Naive thymus-derived CD4-positive, alpha-beta T cell (primary cell): ENCODE data around the gene TCOF1. TPM values are rescaled to one million over a fixed set of nuclear protein-coding genes. Genes with fewer than 3 reads are reported as not detected.
A peak's percentile ranks its signal among the peaks of the same experiment; 100 is the strongest.

ENCODE experiments used
- ATAC-seq: fragments of 150-1000 bp; cut with Tn5 transposase; 2 replicates; pipeline ENCODE4 v1.10.0; 2021; ENCODE audit warnings: mild to moderate bottlenecking, moderate library complexity
- CTCF ChIA-PET: fragments of 350-600 bp; sonication (Branson Sonifier 250); formaldehyde crosslinking; loops from one replicate; lab custom pipeline; 2021; ENCODE audit warnings: antibody characterized with exemption; lab: Charles Lee
- POLR2A ChIA-PET: fragments of 350-600 bp; sonication (Branson Sonifier 250); formaldehyde crosslinking; loops from one replicate; lab custom pipeline; 2021; ENCODE audit warnings: antibody characterized with exemption, inconsistent platforms; lab: Charles Lee
- DNase-seq, 9 donors: peaks; one replicate each; pipeline versions ENCODE4 v3.0.0 to v3.0.0-alpha.2; 2020 to 2022; ENCODE audit warnings: mixed read lengths in 1 of 9
- H3K27ac ChIP-seq: one replicate; pipeline ENCODE4 v1.7.0; 2013; ENCODE audit warnings: mild to moderate bottlenecking, low read depth, low read length, moderate library complexity
- H3K27me3 ChIP-seq, 2 donors: one replicate each; pipeline ENCODE4 v1.7.0; 2013; ENCODE audit warnings: low read length in 2 of 2, mild to moderate bottlenecking in 2 of 2, moderate library complexity in 2 of 2; ENCODE audit not compliant: control insufficient read depth in 2 of 2, insufficient read depth in 2 of 2
- H3K36me3 ChIP-seq, 3 experiments: 1 replicate in 2 of 3; 2 replicates in 1 of 3; pipeline ENCODE4 v1.7.0; 2013; ENCODE audit warnings: low read length in 3 of 3, mild to moderate bottlenecking in 3 of 3, moderate library complexity in 1 of 3; ENCODE audit not compliant: insufficient read depth in 3 of 3, control insufficient read depth in 2 of 3
- H3K4me1 ChIP-seq, 2 donors: one replicate each; pipeline ENCODE4 v1.7.0; 2013; ENCODE audit warnings: low read length in 2 of 2, mild to moderate bottlenecking in 2 of 2, moderate library complexity in 1 of 2; ENCODE audit not compliant: control insufficient read depth in 2 of 2, insufficient read depth in 2 of 2
- H3K4me3 ChIP-seq: 2 replicates; pipeline ENCODE4 v1.7.0; 2013; ENCODE audit warnings: mild to moderate bottlenecking, low read length
- H3K9me3 ChIP-seq, 3 experiments: 1 replicate in 2 of 3; 2 replicates in 1 of 3; pipeline ENCODE4 v1.7.0; 2013; ENCODE audit warnings: low read length in 3 of 3; ENCODE audit not compliant: control insufficient read depth in 2 of 3
- H3K27ac Mint-ChIP-seq, 9 donors: one replicate each; pipeline ENCODE4 v1.8.0; 2020 to 2022; ENCODE audit warnings: mixed read lengths in 9 of 9, mild to moderate bottlenecking in 8 of 9, moderate library complexity in 5 of 9, inconsistent platforms in 2 of 9
- H3K27me3 Mint-ChIP-seq, 5 donors: one replicate each; pipeline ENCODE4 v1.8.0; 2021 to 2022; ENCODE audit warnings: mixed read lengths in 5 of 5, mild to moderate bottlenecking in 1 of 5
- H3K36me3 Mint-ChIP-seq, 5 donors: one replicate each; pipeline ENCODE4 v1.8.0; 2020 to 2022; ENCODE audit warnings: mixed read lengths in 5 of 5, mild to moderate bottlenecking in 3 of 5, inconsistent platforms in 1 of 5
- H3K4me1 Mint-ChIP-seq, 7 donors: one replicate each; pipeline ENCODE4 v1.8.0; 2020 to 2022; ENCODE audit warnings: mixed read lengths in 7 of 7, mild to moderate bottlenecking in 3 of 7, inconsistent platforms in 1 of 7
- H3K4me3 Mint-ChIP-seq, 10 donors: one replicate each; pipeline ENCODE4 v1.8.0; 2020 to 2022; ENCODE audit warnings: mild to moderate bottlenecking in 10 of 10, mixed read lengths in 10 of 10, moderate library complexity in 6 of 10, inconsistent platforms in 2 of 10
- H3K9me3 Mint-ChIP-seq, 11 donors: one replicate each; pipeline ENCODE4 v1.8.0; 2020 to 2022; ENCODE audit warnings: mixed read lengths in 11 of 11, mild to moderate bottlenecking in 4 of 11, inconsistent platforms in 1 of 11, moderate library complexity in 1 of 11
- intact Hi-C, 2 donors: fragments of 100-400 bp; cut with micrococcal nuclease; formaldehyde crosslinking; loops; one replicate each; pipeline ENCODE4 v1.15.1; 2023
- polyA plus RNA-seq, 2 donors: library from polyadenylated mRNA; unstranded; fragments of 300-500 nt; fragmentation: Illumina TruSeq; gene quantifications; one replicate each; pipeline ENCODE4 v1.2.3, GENCODE V29; 2021
- total RNA-seq, 6 experiments: library from RNA in 5 of 6; stranded (reverse) in 5 of 6; gene quantifications; 1 replicate in 5 of 6; 2 replicates in 1 of 6; pipeline ENCODE4 v1.2.3 and lab custom pipeline; 2021 to 2026

TCOF1 gene
- total and polyA plus RNA-seq, 7 experiments from 2014 or later = 3.9 to 60.0 (median 50.3) TPM

GRCh38 chr5:150446583-150446982, 89.1 kb downstream of the TCOF1 start:
- Histone ChIP-seq H3K36me3 (peaks cover 31 to 58% (median 37%) of the 10 kb centered on the region in 3 experiments), H3K9me3 (no peaks in the 10 kb centered on the region), H3K27ac (peak overlapping the region; percentile 100), H3K4me1 (peaks cover 18 to 23% of the 10 kb centered on the region in 2 donors), H3K27me3 (no peaks in the 10 kb centered on the region), H3K4me3 (no peak overlapping the region)
- H3K4me3 Mint-ChIP-seq = peak overlapping the region in 3 of 10 donors; percentile 24 to 92 (median 46)
- POLR2A ChIA-PET = interaction anchor here (0.6 to 1.0 kb wide), 2 partner anchors 34 to 344 kb away, joined by 5 to 6 read pairs; partner anchors contain the start of gene CD74
- H3K9me3 Mint-ChIP-seq = no peaks in the 10 kb centered on the region
- H3K27me3 Mint-ChIP-seq = no peaks in the 10 kb centered on the region
- H3K36me3 Mint-ChIP-seq = peaks cover 6 to 50% (median 38%) of the 10 kb centered on the region in 5 donors
- ATAC-seq (no peak), DNase-seq (no peak)
- intact Hi-C loops = loop anchor here in 1 of 2 donors (10.0 kb wide), 1 partner anchor 892 kb away; the partner anchor contains the start of gene CSNK1A1
- H3K4me1 Mint-ChIP-seq = peaks cover 21 to 49% (median 37%) of the 10 kb centered on the region in 7 donors
- H3K27ac Mint-ChIP-seq = peak overlapping the region in 6 of 9 donors; percentile 13 to 100 (median 69)
- CTCF ChIA-PET = interaction anchor here (1.1 kb wide), 1 partner anchor 33 kb away, joined by 4 read pairs; the partner anchor contains the start of gene CD74

- ATAC-seq = no peak
- POLR2A ChIA-PET = interaction anchor here (1.0 kb wide), 1 partner anchor 34 kb away, joined by 5 read pairs; the partner anchor contains the start of gene CD74
- peaks cover 6 to 50% (median 37%) of the 10 kb centered on the region in 5 donors for H3K36me3 Mint-ChIP-seq
These were observed 89.7 kb downstream of the TCOF1 start for GRCh38 chr5:150447188-150447587.

DNA sequence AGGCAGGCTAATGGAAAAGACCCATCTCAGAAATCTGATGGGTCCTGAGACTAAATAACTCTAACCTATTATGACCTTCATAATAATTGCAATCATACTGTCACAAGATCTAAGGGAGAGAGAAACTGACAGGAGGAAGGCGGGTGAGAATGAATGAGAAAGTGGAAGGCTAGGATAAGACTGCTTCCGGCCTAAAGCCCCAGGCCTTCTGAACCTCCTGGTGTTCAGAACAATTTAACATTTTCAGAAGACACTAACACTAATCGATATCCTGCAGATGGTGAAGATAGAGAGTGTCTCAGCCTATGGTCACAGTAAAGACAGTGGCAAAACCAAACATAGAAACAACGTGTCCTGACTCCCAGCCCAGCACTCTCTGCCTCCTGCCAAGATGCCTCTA, 90.8 kb downstream of the TCOF1 start:
- intact Hi-C loops = loop anchor here in 1 of 2 donors (2.0 to 10.0 kb wide), 3 partner anchors 208 to 894 kb away; partner anchors contain the start of genes CSNK1A1 and SMIM3
- H3K36me3 Mint-ChIP-seq = peaks cover 6 to 46% (median 34%) of the 10 kb centered on the region in 5 donors
- H3K27ac ChIP-seq = peak overlapping the region; percentile 100
- H3K4me1 Mint-ChIP-seq = peaks cover 21 to 49% (median 37%) of the 10 kb centered on the region in 7 donors
- CTCF ChIA-PET = no interaction called here
- peak overlapping the region; percentile 89 to 100 (median 96) for H3K4me3 Mint-ChIP-seq
- DNase-seq (no peak), ATAC-seq (no peak)
- H3K9me3 ChIP-seq = no peaks in the 10 kb centered on the region
- peaks cover 18 to 23% of the 10 kb centered on the region in 2 donors for H3K4me1 ChIP-seq
- no peaks in the 10 kb centered on the region for H3K9me3 Mint-ChIP-seq
- H3K4me3 ChIP-seq = peak overlapping the region; percentile 68
- POLR2A ChIA-PET = no interaction called here
- no peaks in the 10 kb centered on the region for H3K27me3 ChIP-seq
- peak overlapping the region; percentile 97 to 100 (median 100) for H3K27ac Mint-ChIP-seq
- H3K27me3 Mint-ChIP-seq = no peaks in the 10 kb centered on the region
- H3K36me3 ChIP-seq = peaks cover 31 to 48% (median 37%) of the 10 kb centered on the region in 3 experiments

More at GRCh38 chr5:150447188-150447587, 89.7 kb downstream of the TCOF1 start:
- no peaks in the 10 kb centered on the region for H3K27me3 Mint-ChIP-seq
- H3K27ac Mint-ChIP-seq = peak overlapping the region in 7 of 9 donors; percentile 74 to 100 (median 100)
- no peaks in the 10 kb centered on the region for H3K9me3 Mint-ChIP-seq
- no peak for DNase-seq
- Histone ChIP-seq H3K36me3 (peaks cover 31 to 52% (median 37%) of the 10 kb centered on the region in 3 experiments), H3K9me3 (no peaks in the 10 kb centered on the region), H3K27me3 (no peaks in the 10 kb centered on the region), H3K27ac (peak overlapping the region; percentile 100), H3K4me3 (no peak overlapping the region), H3K4me1 (peaks cover 18 to 23% of the 10 kb centered on the region in 2 donors)
- CTCF ChIA-PET = interaction anchor here (1.1 kb wide), 1 partner anchor 34 kb away, joined by 4 read pairs; the partner anchor contains the start of gene CD74
- intact Hi-C loops = loop anchor here in 1 of 2 donors (10.0 kb wide), 1 partner anchor 892 kb away; the partner anchor contains the start of gene CSNK1A1
- peak overlapping the region in 9 of 10 donors; percentile 2 to 97 (median 92) for H3K4me3 Mint-ChIP-seq
- H3K4me1 Mint-ChIP-seq = peaks cover 21 to 49% (median 37%) of the 10 kb centered on the region in 7 donors

DNA sequence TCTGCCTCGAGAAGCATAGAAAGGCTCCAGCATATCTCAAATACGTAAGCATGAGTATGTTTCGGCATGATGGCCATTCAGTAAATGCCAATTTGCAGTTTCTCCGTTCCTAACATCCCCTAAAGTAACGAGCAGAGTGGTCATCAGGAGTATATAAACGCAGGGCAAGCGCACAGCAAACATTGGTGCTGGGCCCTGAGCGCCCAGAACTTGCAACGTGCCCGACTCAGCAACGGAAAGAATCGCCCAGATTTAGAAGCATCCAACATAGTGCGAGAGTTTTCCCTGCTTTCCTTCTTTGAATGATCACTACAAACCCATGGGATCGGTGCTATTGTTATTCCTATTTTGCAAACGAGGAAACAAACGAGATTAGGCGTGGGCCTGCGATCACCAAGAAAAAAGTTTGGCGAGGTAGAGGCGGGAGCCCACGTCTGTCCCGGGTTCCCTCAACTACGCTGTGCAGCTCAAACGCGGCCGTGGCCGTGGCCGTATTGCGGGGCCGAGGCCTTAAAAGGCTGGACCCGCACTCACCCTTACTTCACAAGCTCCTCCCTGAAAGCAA, 91.5 kb downstream of the TCOF1 start:
- peak overlapping the region; percentile 97 to 100 (median 100) for H3K27ac Mint-ChIP-seq
- H3K4me1 ChIP-seq = peaks cover 18 to 23% of the 10 kb centered on the region in 2 donors
- H3K27me3 Mint-ChIP-seq = no peaks in the 10 kb centered on the region
- peak overlapping the region; percentile 89 to 100 (median 96) for H3K4me3 Mint-ChIP-seq
- H3K4me3 ChIP-seq = peak overlapping the region; percentile 68
- POLR2A ChIA-PET = interaction anchor here (0.7 to 2.1 kb wide), 17 partner anchors 9 to 341 kb away, joined by 3 to 29 read pairs (median 7); partner anchors contain the start of genes CD74, RBM22 and TCOF1
- peaks cover 6 to 39% (median 31%) of the 10 kb centered on the region in 5 donors for H3K36me3 Mint-ChIP-seq
- no peaks in the 10 kb centered on the region for H3K9me3 Mint-ChIP-seq
- H3K27ac ChIP-seq = peak overlapping the region; percentile 100
- CTCF ChIA-PET = interaction anchor here (0.6 to 2.3 kb wide), 6 partner anchors 10 to 330 kb away, joined by 3 to 14 read pairs (median 3); partner anchors contain the start of gene SMIM3
- H3K36me3 ChIP-seq = peaks cover 28 to 41% (median 31%) of the 10 kb centered on the region in 3 experiments
- H3K27me3 ChIP-seq = no peaks in the 10 kb centered on the region
- H3K9me3 ChIP-seq = no peaks in the 10 kb centered on the region
- H3K4me1 Mint-ChIP-seq = peaks cover 21 to 45% (median 37%) of the 10 kb centered on the region in 7 donors
- peak; percentile 33 for ATAC-seq
- intact Hi-C loops = loop anchor here (1.0 to 10.0 kb wide), 11 partner anchors 13 to 1322 kb away; partner anchors contain the start of genes CD74 (in 2 of the 2), TCOF1 (in 2 of the 2), CSNK1A1 (in 1 of the 2) and G3BP1 (in 1 of the 2)
- DNase-seq = peak in 1 of 9 donors; percentile 36

Other genes starting within 250 kb of the TCOF1 start
- gene PDGFRB, start 201.9 kb upstream of the TCOF1 start, total RNA-seq = 1 to 10 TPM in 2 of 5 experiments, under 1 TPM in 1, not detected in 2; 0.64 to 8.5 (median 5.1) TPM
- gene PDGFRB, start 201.9 kb upstream of the TCOF1 start, polyA plus RNA-seq = under 1 TPM in 1 of 2 donors, not detected in 1; 0.37 TPM
- gene CDX1, start 190.9 kb upstream of the TCOF1 start, total RNA-seq = not detected
- gene CDX1, start 190.9 kb upstream of the TCOF1 start, polyA plus RNA-seq = not detected
- not detected for gene SLC6A7, start 167.6 kb upstream of the TCOF1 start, total RNA-seq
- gene SLC6A7, start 167.6 kb upstream of the TCOF1 start, polyA plus RNA-seq = not detected
- gene CAMK2A, start 67.9 kb upstream of the TCOF1 start, total RNA-seq = not detected
- not detected for gene CAMK2A, start 67.9 kb upstream of the TCOF1 start, polyA plus RNA-seq
- gene ARSI, start 54.8 kb upstream of the TCOF1 start, total RNA-seq = 1 to 10 TPM in 1 of 5 experiments, not detected in 4; 1.6 TPM
- not detected for gene ARSI, start 54.8 kb upstream of the TCOF1 start, polyA plus RNA-seq
- 1,000 to 10,000 TPM in 1 of 5 experiments, 100 to 1,000 TPM in 4; 153 to 1,948 (median 540) TPM for gene CD74, start 55.2 kb downstream of the TCOF1 start, total RNA-seq
- gene CD74, start 55.2 kb downstream of the TCOF1 start, polyA plus RNA-seq = 100 to 1,000 TPM; 295 to 413 TPM
- 1,000 to 10,000 TPM; 2,331 to 7,378 (median 6,414) TPM for gene RPS14, start 92.0 kb downstream of the TCOF1 start, total RNA-seq
- over 10,000 TPM in 1 of 2 donors, 1,000 to 10,000 TPM in 1; 8,640 to 11,248 TPM for gene RPS14, start 92.0 kb downstream of the TCOF1 start, polyA plus RNA-seq
- 10 to 100 TPM in 1 of 5 experiments, 1 to 10 TPM in 4; 1.0 to 17.5 (median 1.6) TPM for gene NDST1, start 150.4 kb downstream of the TCOF1 start, total RNA-seq
- gene NDST1, start 150.4 kb downstream of the TCOF1 start, polyA plus RNA-seq = 1 to 10 TPM in 1 of 2 donors, under 1 TPM in 1; 0.69 to 1.1 TPM